Posterior cingulate gyrus (tissue), 11 donors: Measurements from ENCODE around the gene SFT2D2.

ENCODE experiments used
- DNase-seq, 10 donors: peaks; one replicate each; pipeline versions ENCODE4 v3.0.0 to v3.0.0-alpha.2; 2020 to 2021; ENCODE audit warnings: mixed read lengths in 3 of 10
- intact Hi-C: fragments of 100-400 bp; cut with DNase I; formaldehyde crosslinking; loops from one replicate; pipeline ENCODE4 v1.15.1; 2023

SFT2D2 gene

DNA sequence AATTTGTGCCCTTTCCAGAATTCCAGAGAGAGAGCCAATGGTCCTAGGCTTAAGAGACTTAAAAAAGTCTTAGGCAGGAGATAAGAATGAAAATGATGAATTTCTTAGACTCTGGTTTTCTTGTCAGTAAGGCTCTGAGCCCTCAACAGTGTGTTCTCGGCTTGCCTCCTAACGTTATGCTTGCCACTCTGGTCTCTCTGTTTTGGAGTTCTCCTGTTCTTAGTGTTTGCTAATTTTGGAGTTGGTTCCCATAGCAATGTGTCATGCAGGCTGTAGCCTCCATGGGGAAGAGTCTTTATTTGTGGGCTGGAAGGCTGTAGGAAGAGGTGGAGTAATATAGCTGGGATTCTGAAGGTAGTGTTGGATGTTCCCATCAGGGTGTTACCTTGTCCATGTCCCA, 74.8 kb downstream of the SFT2D2 start:
- DNase-seq: no peak
- intact Hi-C loops: no loop called here

GRCh38 chr1:168301664-168302320, 76.0 kb downstream of the SFT2D2 start:
- DNase-seq: no peak
- intact Hi-C loops: no loop called here
